GM12872 (cell line): ENCODE data around the gene SLC2A8.

ENCODE experiments used
- TF ChIP-seq, protein P1 (sequence below): IDR thresholded peaks from 3 replicates; pipeline ENCODE4 v1.5.1; 2011; ENCODE audit warnings: low read depth, mild to moderate bottlenecking, low read length, moderate library complexity; ENCODE audit not compliant: insufficient read depth

Gene SLC2A8

GRCh38 chr9:127405344-127406125 is 8.6 kb downstream of the SLC2A8 start:
- TF ChIP-seq, protein P1, sequence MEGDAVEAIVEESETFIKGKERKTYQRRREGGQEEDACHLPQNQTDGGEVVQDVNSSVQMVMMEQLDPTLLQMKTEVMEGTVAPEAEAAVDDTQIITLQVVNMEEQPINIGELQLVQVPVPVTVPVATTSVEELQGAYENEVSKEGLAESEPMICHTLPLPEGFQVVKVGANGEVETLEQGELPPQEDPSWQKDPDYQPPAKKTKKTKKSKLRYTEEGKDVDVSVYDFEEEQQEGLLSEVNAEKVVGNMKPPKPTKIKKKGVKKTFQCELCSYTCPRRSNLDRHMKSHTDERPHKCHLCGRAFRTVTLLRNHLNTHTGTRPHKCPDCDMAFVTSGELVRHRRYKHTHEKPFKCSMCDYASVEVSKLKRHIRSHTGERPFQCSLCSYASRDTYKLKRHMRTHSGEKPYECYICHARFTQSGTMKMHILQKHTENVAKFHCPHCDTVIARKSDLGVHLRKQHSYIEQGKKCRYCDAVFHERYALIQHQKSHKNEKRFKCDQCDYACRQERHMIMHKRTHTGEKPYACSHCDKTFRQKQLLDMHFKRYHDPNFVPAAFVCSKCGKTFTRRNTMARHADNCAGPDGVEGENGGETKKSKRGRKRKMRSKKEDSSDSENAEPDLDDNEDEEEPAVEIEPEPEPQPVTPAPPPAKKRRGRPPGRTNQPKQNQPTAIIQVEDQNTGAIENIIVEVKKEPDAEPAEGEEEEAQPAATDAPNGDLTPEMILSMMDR = no peak

- TF ChIP-seq, protein P1 = no peak
Measured at GRCh38 chr9:127406799-127407491, 10.0 kb downstream of the SLC2A8 start.

DNA sequence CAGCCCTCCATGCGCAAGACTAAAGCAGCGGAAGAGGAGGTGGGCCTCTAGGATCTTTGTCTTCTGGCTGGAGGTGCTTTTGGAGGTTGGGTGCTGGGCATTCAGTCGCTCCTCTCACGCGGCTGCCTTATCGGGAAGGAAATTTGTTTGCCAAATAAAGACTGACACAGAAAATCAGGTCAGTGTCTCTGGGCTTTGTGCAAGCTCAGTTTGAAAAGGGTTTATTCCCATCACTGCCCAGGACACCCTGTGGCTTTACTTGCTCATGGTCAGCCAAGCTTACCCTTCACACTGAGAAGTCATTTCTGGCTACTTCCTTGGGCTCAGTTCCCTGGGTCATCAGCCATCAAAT is 10.5 kb downstream of the SLC2A8 start:
- TF ChIP-seq, protein P1 = no peak

DNA sequence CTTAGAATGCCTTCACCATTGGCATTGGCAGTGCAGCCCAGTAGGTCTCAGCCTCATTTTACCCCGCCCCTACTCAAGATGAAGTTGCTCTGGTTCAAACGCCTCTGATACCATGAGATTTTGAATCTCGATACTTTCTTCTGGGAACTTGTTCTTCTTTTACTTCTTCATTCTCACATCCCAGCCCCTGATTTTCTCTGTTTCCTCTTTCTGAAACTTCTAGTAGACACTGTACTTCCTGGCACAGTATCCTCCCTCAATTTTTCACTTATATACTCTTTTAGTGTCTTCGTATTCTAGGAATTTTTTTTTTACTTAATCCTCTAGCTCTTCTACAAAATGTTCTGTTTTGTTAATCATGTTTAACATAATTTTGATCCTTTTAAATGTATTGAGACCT is 14.2 kb downstream of the SLC2A8 start:
- TF ChIP-seq, protein P1 = no peak

DNA sequence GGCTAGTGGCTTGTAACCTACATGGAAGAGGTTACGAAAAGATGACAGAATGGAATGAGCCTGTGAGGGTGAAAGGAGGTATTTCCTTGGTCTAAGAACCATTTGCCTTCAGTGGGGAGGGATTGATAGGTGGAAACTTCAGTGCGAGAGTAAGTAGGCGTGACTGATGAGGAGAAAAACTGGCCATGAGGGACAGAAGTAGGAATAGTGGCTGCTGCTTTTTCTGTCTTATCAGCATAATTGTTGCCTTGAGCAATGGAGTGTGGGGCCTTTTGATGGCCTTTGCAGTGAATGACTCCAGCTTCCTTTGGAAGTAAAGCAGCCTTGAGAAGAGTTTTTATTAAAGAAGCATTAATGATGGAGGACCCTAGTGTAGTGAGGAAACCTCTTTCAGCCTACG is 18.2 kb downstream of the SLC2A8 start:
- TF ChIP-seq, protein P1 = no peak

GRCh38 chr9:127415657-127416056 is 18.7 kb downstream of the SLC2A8 start:
- TF ChIP-seq, protein P1 = no peak

- TF ChIP-seq, protein P1 = no peak
Measured at GRCh38 chr9:127417131-127418036, 20.4 kb downstream of the SLC2A8 start.
